Chondrocyte (in vitro differentiated cells): ENCODE data around the gene POLR2C. TPM values are rescaled to one million over a fixed set of nuclear protein-coding genes. Genes with fewer than 3 reads are reported as not detected.
A peak's percentile ranks its signal among the peaks of the same experiment; 100 is the strongest.

Experiments
- DNase-seq: peaks from one replicate; pipeline ENCODE4 v3.0.0; 2021; ENCODE audit warnings: mixed read lengths, low spot score
- H3K27ac Mint-ChIP-seq: one replicate; pipeline ENCODE4 v1.8.0; 2021; ENCODE audit warnings: mild to moderate bottlenecking, moderate library complexity, mixed read lengths; ENCODE audit not compliant: unreplicated experiment
- H3K27me3 Mint-ChIP-seq: 2 replicates; pipeline ENCODE4 v1.8.0; 2021; ENCODE audit warnings: low read depth, mixed read lengths
- H3K36me3 Mint-ChIP-seq: 2 replicates; pipeline ENCODE4 v1.8.0; 2021; ENCODE audit warnings: low read depth, mixed read lengths
- H3K4me1 Mint-ChIP-seq: 2 replicates; pipeline ENCODE4 v1.8.0; 2021; ENCODE audit warnings: low read depth, mild to moderate bottlenecking, mixed read lengths
- H3K4me3 Mint-ChIP-seq: one replicate; pipeline ENCODE4 v1.8.0; 2021; ENCODE audit warnings: mild to moderate bottlenecking, moderate library complexity, mixed read lengths; ENCODE audit not compliant: unreplicated experiment
- H3K9me3 Mint-ChIP-seq: 2 replicates; pipeline ENCODE4 v1.8.0; 2021; ENCODE audit warnings: low read depth, mixed read lengths
- CTCF ChIP-seq: fragments of 200-600 bp; sonication (generic); IDR thresholded peaks from 2 replicates; pipeline ENCODE4 v1.5.0; 2021; ENCODE audit warnings: antibody characterized with exemption, mild to moderate bottlenecking, moderate library complexity
- total RNA-seq: library from RNA; stranded (reverse); gene quantifications from 3 replicates; pipeline ENCODE4 v1.2.1, GENCODE V29; 2021

POLR2C gene
- total RNA-seq, 1 donor from 2014 or later, result 38.6 TPM

DNA sequence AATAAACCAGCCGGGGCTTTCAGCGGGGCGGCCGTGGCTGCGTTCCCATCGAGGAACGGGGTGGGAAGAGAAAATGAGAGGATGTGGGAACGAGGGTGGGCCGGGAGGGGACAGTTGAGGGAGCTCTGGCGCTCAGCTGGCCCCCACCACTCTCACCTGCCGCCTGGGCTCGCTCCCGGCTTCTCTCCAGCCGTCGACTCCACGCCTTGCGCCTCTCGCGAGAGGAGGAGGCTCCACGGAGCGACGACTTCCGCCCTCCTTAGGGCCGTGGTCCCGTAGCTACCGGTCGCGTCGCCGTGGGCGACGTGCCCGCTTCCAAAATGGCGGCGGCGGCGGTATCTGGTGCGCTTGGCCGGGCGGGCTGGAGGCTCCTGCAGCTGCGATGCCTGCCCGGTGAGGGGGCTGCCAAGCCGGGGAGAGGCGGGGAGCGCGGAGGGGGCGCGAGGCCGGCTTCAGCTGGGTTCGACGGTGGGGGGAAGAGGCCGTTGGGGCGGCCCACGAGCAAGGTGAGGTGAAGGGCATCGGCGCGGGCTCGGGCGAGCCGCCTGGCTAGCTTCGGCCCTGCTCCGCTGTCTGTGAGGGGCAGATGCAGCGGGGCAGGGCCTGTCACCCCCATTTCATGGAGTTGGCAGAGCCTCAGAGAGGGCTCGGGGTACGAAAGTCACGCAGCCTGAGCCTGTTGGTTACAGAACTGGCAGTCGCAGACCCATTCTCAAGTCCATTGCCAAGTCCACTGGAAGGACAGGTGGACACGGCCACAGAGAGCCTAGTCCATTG lies 15.1 kb upstream of the POLR2C start, which contains the start of the genes CIAPIN1 and COQ9:
TSS of gene CIAPIN1 (minus strand) at position 200 of the 777 bp plus-strand sequence. CDS start 6,457 bp downstream, outside the sequence.
TSS of gene COQ9 (plus strand) at position 294 of the 777 bp plus-strand sequence. CDS start at position 321, 27 bp downstream.
- Mint-ChIP-seq H3K4me1 (peaks cover 24% of the 10 kb centered on the region), H3K4me3 (peak within 1 kb of the TSS; percentile 89), H3K36me3 (peaks cover 3% of the 10 kb centered on the region), H3K9me3 (no peaks in the 10 kb centered on the region), H3K27ac (peak within 1 kb of the TSS; percentile 88), H3K27me3 (no peaks in the 10 kb centered on the region)
- no peak for TF ChIP-seq CTCF
- peak; percentile 97 for DNase-seq

- no peak for TF ChIP-seq CTCF
- Mint-ChIP-seq H3K36me3 (peaks cover 19% of the 10 kb centered on the region), H3K4me3 (no peak overlapping the region), H3K27me3 (no peaks in the 10 kb centered on the region), H3K4me1 (peaks cover 14% of the 10 kb centered on the region), H3K27ac (no peak overlapping the region), H3K9me3 (no peaks in the 10 kb centered on the region)
- DNase-seq, result no peak
These were observed 10.5 kb upstream of the POLR2C start for GRCh38 chr16:57452021-57452420.

DNA sequence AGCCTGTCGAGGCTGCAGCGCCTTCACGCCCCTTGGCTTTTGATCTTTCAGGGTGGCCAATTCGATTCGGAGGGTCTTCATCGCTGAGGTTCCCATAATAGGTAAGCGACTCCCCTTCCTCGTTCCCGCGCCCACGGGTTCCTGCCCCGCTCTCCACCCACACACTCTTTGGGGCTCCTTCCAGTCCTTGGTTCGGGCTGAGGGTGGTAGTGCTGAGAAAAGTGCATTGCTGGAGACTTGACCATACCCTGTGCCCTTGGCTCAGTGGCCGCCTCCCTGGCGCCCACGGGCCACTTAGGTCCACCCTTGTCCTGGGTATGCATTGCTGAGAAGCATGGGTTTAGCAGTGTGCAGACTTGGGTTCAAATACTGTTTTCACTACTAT lies 491 bp downstream of the POLR2C start:
- no peak for TF ChIP-seq CTCF
- peak overlapping the region; percentile 100 for H3K4me3 Mint-ChIP-seq

DNA sequence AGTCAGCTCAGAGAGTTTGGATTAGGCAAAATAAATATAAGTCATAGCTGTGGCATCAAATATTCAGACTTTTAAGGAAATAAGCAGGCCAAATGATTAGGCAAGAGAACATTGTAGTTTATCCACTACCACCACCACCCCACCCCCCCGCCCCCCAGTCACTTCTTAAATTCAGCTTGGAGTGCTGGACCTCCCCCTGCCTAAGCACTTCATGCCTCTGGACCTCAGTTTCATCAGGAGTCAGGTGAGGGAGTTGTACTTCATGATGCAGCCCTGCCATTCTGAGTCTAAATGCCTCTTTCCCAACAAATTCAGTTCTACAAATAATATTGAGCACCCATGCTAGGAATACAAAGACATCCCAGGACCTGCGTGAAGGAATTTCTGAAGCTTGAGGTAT lies 2.0 kb downstream of the POLR2C start:
- no peaks in the 10 kb centered on the region for H3K27me3 Mint-ChIP-seq
- no peak for DNase-seq
- H3K27ac Mint-ChIP-seq, result no peak overlapping the region
- TF ChIP-seq CTCF, result no peak
- H3K4me1 Mint-ChIP-seq, result peaks cover 25% of the 10 kb centered on the region
- H3K36me3 Mint-ChIP-seq, result peaks cover 25% of the 10 kb centered on the region
- no peak overlapping the region for H3K4me3 Mint-ChIP-seq
- no peaks in the 10 kb centered on the region for H3K9me3 Mint-ChIP-seq

More for the DNA sequence above, 491 bp downstream of the POLR2C start:
- H3K27ac Mint-ChIP-seq, result peak overlapping the region; percentile 99
- H3K27me3 Mint-ChIP-seq, result no peaks in the 10 kb centered on the region
- peaks cover 25% of the 10 kb centered on the region for H3K4me1 Mint-ChIP-seq
- DNase-seq, result no peak
- peaks cover 18% of the 10 kb centered on the region for H3K36me3 Mint-ChIP-seq
- no peaks in the 10 kb centered on the region for H3K9me3 Mint-ChIP-seq

DNA sequence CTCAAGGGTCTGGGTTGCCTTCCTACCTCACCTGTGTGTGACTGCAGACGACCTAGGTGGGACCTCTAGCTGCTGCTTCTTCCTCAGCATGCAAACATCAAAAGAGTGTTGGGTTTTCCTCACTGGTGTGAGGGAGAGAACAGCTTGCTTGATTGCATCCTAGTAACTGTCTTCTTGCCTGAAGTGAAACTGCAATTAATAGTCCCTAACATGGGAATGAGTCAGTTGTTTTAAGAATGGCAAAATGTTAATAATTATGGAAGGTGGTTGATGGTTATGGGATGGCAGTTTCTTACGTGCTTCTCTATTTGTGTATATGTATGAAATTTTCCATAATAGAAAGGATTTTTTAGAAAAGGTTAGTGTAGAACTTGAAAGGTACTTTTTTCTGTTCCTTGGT lies 5.9 kb downstream of the POLR2C start:
- TF ChIP-seq CTCF, result no peak
- H3K36me3 Mint-ChIP-seq, result peaks cover 30% of the 10 kb centered on the region
- no peaks in the 10 kb centered on the region for H3K27me3 Mint-ChIP-seq
- DNase-seq, result no peak
- no peak overlapping the region for H3K4me3 Mint-ChIP-seq
- H3K9me3 Mint-ChIP-seq, result no peaks in the 10 kb centered on the region
- no peak overlapping the region for H3K27ac Mint-ChIP-seq
- H3K4me1 Mint-ChIP-seq, result peaks cover 23% of the 10 kb centered on the region
